Adrenal gland (tissue), 5 donors: ENCODE measurements around the gene ENAH.

ENCODE experiments used
- POLR2A ChIP-seq, 2 donors: fragments of 450-650 bp; IDR thresholded peaks; one replicate each; pipeline ENCODE4 v1.6.1; 2017; ENCODE audit warnings: antibody characterized with exemption in 2 of 2, mild to moderate bottlenecking in 2 of 2, moderate library complexity in 1 of 2
- TF ChIP-seq, protein P1 (sequence below), 6 experiments: fragments of 450-650 bp in 4 of 6; fragments of 200-600 bp in 2 of 6; sonication (generic) in 1 of 6; IDR thresholded peaks; 1 replicate in 5 of 6; 2 replicates in 1 of 6; pipeline versions ENCODE4 v1.5.1 to v1.8.0; 2016 to 2021; ENCODE audit warnings: antibody characterized with exemption in 6 of 6, mild to moderate bottlenecking in 2 of 6, moderate library complexity in 1 of 6
- donor health status: DM: no; HTN: no; CAD: no.

DNA sequence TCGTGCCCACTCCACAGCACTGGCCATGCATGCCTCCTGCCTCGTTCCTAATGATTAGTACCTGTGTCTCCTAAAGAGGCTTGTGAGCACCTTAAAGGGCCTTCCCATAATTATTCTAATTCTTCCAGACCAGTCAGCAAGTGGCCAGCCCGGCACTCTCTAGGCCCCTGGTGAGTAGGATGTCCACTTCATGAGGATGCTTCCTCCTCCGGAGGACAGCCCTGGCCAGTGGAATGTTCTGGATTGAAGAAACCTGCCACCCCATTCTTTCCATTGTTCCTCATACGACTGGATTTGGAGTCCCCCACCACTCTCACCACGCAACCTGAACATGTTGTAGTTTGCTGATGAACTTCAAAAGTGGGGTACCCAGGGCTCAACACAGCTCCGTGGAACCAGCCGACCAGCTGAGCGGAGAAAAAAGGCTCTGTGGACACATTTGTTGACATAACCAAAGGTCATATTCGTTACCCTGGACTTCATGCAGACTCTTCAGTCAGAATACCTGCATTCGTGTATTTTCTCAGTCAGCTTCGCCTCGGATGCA is 178.4 kb downstream of the ENAH start:
- TF ChIP-seq, protein P1, sequence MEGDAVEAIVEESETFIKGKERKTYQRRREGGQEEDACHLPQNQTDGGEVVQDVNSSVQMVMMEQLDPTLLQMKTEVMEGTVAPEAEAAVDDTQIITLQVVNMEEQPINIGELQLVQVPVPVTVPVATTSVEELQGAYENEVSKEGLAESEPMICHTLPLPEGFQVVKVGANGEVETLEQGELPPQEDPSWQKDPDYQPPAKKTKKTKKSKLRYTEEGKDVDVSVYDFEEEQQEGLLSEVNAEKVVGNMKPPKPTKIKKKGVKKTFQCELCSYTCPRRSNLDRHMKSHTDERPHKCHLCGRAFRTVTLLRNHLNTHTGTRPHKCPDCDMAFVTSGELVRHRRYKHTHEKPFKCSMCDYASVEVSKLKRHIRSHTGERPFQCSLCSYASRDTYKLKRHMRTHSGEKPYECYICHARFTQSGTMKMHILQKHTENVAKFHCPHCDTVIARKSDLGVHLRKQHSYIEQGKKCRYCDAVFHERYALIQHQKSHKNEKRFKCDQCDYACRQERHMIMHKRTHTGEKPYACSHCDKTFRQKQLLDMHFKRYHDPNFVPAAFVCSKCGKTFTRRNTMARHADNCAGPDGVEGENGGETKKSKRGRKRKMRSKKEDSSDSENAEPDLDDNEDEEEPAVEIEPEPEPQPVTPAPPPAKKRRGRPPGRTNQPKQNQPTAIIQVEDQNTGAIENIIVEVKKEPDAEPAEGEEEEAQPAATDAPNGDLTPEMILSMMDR (IDR thresholded peaks at IDR 0.05), result no peak
- TF ChIP-seq POLR2A (IDR thresholded peaks at IDR 0.05), result no peak
